Karpas-422 (cell line): Measurements from ENCODE around the gene NCMAP. TPM values are rescaled to one million over a fixed set of nuclear protein-coding genes. Genes with fewer than 3 reads are reported as not detected.
A peak's percentile ranks its signal among the peaks of the same experiment; 100 is the strongest.

Source experiments
- DNase-seq: peaks from one replicate; pipeline ENCODE4 v3.0.0-alpha.2; 2015
- H2AFZ ChIP-seq: fragments of 200-600 bp; sonication (generic); 2 replicates; pipeline ENCODE4 v1.6.1; 2014; ENCODE audit warnings: antibody characterized with exemption, low read length, mixed read lengths
- H3K27ac ChIP-seq: fragments of 200-600 bp; sonication (generic); 2 replicates; pipeline ENCODE4 v1.5.1; 2014; ENCODE audit warnings: mild to moderate bottlenecking, low read length, moderate library complexity
- H3K27me3 ChIP-seq: fragments of 200-600 bp; sonication (generic); 2 replicates; pipeline ENCODE4 v1.6.1; 2014; ENCODE audit warnings: low read length, mixed read lengths
- H3K36me3 ChIP-seq: fragments of 200-600 bp; sonication (generic); 2 replicates; pipeline ENCODE4 v1.6.1; 2014; ENCODE audit warnings: low read length, mixed read lengths; ENCODE audit not compliant: insufficient read depth
- H3K4me1 ChIP-seq: fragments of 200-600 bp; sonication (generic); 2 replicates; pipeline ENCODE4 v1.6.1; 2014; ENCODE audit warnings: mild to moderate bottlenecking, low read length, mixed read lengths
- H3K4me2 ChIP-seq: fragments of 200-600 bp; sonication (generic); 2 replicates; pipeline ENCODE4 v1.6.1; 2014; ENCODE audit warnings: low read length, low read depth, mild to moderate bottlenecking; ENCODE audit not compliant: poor library complexity, severe bottlenecking
- H3K4me3 ChIP-seq: fragments of 200-600 bp; sonication (generic); 2 replicates; pipeline ENCODE4 v1.5.1; 2014; ENCODE audit warnings: mild to moderate bottlenecking, antibody characterized with exemption, low read length, mixed read lengths
- H3K79me2 ChIP-seq: fragments of 200-600 bp; sonication (generic); 2 replicates; pipeline ENCODE4 v1.6.1; 2014; ENCODE audit warnings: mild to moderate bottlenecking, low read length, mixed read lengths
- H3K9ac ChIP-seq: fragments of 200-600 bp; sonication (generic); 2 replicates; pipeline ENCODE4 v1.6.0; 2014; ENCODE audit warnings: low read length
- H3K9me2 ChIP-seq: fragments of 200-600 bp; sonication (generic), shearing (Covaris generic); replicated peaks from 2 replicates; pipeline ENCODE4 v1.6.0; 2014; ENCODE audit warnings: mild to moderate bottlenecking, low read length, moderate library complexity; ENCODE audit not compliant: insufficient read depth
- H3K9me3 ChIP-seq: fragments of 300-700, 200-600 bp; sonication (generic); 2 replicates; pipeline ENCODE4 v1.6.1; 2014; ENCODE audit warnings: low read length, mixed read lengths
- H4K20me1 ChIP-seq: fragments of 200-600 bp; sonication (generic); 2 replicates; pipeline ENCODE4 v1.6.1; 2014; ENCODE audit warnings: mild to moderate bottlenecking, antibody characterized with exemption, low read length, low read depth; ENCODE audit not compliant: insufficient read depth
- total RNA-seq: library from RNA; depleted of rRNA; stranded (reverse); fragments of >200 nt; shearing (Covaris generic); gene quantifications from 2 replicates; pipeline ENCODE4 v1.2.3, GENCODE V29; 2014; ENCODE audit warnings: low replicate concordance

NCMAP gene
- total RNA-seq, 1 experiment from 2014 or later = not detected

DNA sequence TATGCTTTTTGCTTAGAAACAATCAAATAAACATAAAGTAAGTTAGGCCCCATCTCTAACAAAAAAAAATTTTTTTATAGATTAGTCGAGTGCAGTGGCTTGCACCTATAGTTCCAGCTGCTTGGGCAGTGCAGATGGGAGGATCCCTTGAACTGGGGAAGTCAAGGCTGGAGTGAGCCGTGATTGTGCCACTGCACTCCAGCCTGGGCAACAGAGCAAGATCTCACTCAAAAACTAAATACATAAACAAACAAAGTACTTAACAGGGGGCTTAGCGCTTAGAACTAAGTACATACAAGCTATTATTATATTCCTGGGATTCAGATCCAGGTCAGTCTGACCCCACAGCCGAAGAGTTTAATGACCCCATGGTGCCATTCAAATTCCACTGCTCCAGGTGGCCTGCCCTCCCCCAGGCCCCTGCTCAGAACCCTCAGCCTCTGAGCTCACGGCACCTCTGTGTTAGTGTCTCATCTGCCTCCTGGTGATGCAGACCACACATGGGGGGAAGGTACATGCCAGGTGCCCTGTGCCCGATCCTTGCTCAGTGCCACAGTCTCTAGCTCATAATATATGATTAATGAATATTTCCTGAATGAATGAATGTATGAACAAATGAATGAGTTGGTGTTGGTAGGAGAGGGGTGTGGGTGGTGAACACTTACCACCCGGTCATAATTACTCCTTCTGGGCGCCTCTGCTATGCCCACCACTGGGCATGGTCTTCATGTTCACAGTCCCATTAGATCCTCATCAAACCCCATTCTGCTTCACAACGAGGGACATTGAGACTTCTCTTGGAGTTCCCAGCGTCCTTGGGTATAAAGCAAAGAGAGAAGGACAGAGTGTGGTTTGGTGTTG is 14.6 kb downstream of the NCMAP start:
- H3K27ac ChIP-seq = no peak overlapping the region
- H3K4me2 ChIP-seq = no peak overlapping the region
- no peaks in the 10 kb centered on the region for H3K79me2 ChIP-seq
- peaks cover 7% of the 10 kb centered on the region for H3K4me1 ChIP-seq
- H4K20me1 ChIP-seq = no peaks in the 10 kb centered on the region
- no peaks in the 10 kb centered on the region for H3K36me3 ChIP-seq
- no peaks in the 10 kb centered on the region for H3K27me3 ChIP-seq
- no peaks in the 10 kb centered on the region for H3K9me3 ChIP-seq
- no peak overlapping the region for H3K9ac ChIP-seq
- no peaks in the 10 kb centered on the region for H3K9me2 ChIP-seq
- no peak overlapping the region for H3K4me3 ChIP-seq
- DNase-seq = no peak
- no peak overlapping the region for H2AFZ ChIP-seq

DNA sequence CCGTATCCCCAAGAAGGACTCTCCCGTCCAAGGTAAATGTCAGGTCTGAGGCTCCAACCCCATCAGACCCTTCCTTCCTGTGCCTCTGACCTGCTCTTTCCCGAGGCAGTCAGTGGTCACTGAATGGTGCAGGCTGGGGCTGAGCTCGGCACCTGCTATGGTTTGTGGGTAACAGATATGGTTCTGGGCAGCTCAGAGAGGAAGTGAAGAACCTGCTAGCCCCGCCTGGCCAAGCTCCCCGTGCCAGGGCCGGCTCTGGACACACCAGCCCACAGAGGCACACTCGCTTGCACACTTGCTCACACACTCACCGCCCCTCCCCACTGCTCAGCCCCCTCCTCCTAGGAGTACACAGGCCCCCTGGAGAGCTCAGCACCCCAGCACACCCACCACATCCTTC is 16.4 kb downstream of the NCMAP start:
- H3K4me1 ChIP-seq = peaks cover 7% of the 10 kb centered on the region
- DNase-seq = no peak

DNA sequence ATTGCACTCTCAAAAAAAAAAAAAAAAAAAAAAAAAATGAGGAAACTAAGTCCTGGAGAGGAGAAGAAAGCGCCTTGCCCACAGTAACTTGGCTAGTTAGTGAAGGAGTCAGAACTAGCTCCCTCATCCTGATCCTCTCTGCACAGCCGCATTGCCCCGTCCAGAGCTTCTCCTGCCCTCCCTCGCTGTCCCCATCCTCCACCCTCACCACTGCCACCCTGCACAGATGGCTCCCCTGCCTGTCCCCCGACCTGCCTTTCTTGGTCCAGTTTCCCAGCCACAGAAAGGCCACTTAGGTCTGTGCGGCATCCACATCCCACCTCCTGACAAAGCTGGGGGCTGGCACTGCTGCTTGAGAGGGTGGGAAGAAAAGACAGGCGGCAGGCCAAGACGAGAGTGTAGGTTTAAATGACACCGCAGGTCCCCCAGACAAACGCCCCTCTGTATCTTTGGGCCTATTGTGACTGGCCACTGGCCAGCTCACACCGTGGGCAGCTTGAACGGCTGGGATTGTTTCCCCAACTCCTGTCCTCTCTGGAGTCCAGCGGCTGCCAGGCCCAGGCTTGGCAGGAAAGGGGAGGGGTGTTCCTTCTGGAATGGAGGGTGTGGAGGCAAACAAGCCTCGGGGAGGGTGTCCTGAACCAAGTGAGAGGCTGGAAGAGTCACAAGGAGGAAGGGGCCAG is 20.2 kb downstream of the NCMAP start:
- no peaks in the 10 kb centered on the region for H3K9me3 ChIP-seq

More for the DNA sequence above, 16.4 kb downstream of the NCMAP start:
- peak overlapping the region; percentile 46 for H3K4me2 ChIP-seq
- H3K9me2 ChIP-seq = no peaks in the 10 kb centered on the region
- H3K9me3 ChIP-seq = no peaks in the 10 kb centered on the region
- H4K20me1 ChIP-seq = no peaks in the 10 kb centered on the region
- H3K4me3 ChIP-seq = peak overlapping the region; percentile 19; the same call in 1 of the 2 replicates
- H3K79me2 ChIP-seq = no peaks in the 10 kb centered on the region
- H3K36me3 ChIP-seq = no peaks in the 10 kb centered on the region
- H2AFZ ChIP-seq = peak overlapping the region; percentile 61; the same call in 1 of the 2 replicates
- H3K27ac ChIP-seq = no peak overlapping the region
- H3K27me3 ChIP-seq = no peaks in the 10 kb centered on the region
- peak overlapping the region; percentile 44; the same call in 1 of the 2 replicates for H3K9ac ChIP-seq

DNA sequence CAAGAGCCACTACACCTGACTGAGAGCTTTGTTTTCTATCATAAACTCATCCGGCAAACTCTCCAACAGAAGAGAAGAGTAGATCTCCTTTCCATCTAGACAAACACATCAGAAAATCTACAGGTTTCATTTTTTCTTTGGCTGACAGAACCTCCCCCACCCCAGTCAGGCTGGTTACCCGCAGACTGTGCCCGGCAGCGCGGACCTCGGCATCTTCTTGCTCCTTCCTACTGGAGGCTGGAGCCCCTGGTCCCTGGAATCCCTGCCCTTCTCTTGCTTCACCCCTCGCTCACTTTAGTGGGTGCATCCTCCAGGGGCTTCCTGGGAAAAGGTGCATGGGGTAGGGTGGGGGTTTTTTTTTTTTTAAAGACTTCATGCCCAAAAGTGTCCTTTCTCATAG is 23.0 kb downstream of the NCMAP start:
- Histone ChIP-seq H3K4me1 (no peaks in the 10 kb centered on the region), H3K27ac (no peak overlapping the region), H3K79me2 (no peaks in the 10 kb centered on the region), H3K27me3 (no peaks in the 10 kb centered on the region), H3K9me2 (no peaks in the 10 kb centered on the region), H4K20me1 (no peaks in the 10 kb centered on the region), H3K4me3 (no peak overlapping the region), H3K9ac (no peak overlapping the region), H3K9me3 (no peaks in the 10 kb centered on the region), H2AFZ (no peak overlapping the region), H3K4me2 (no peak overlapping the region), H3K36me3 (no peaks in the 10 kb centered on the region)
- DNase-seq = no peak

More for the DNA sequence above, 20.2 kb downstream of the NCMAP start:
- H3K4me1 ChIP-seq = peaks cover 7% of the 10 kb centered on the region
- no peaks in the 10 kb centered on the region for H3K36me3 ChIP-seq
- H3K4me2 ChIP-seq = no peak overlapping the region
- H3K27ac ChIP-seq = no peak overlapping the region
- no peaks in the 10 kb centered on the region for H3K9me2 ChIP-seq
- H3K27me3 ChIP-seq = no peaks in the 10 kb centered on the region
- H3K79me2 ChIP-seq = no peaks in the 10 kb centered on the region
- H3K4me3 ChIP-seq = no peak overlapping the region
- H3K9ac ChIP-seq = no peak overlapping the region
- DNase-seq = no peak
- no peak overlapping the region for H2AFZ ChIP-seq
- no peaks in the 10 kb centered on the region for H4K20me1 ChIP-seq

- no peak overlapping the region for H3K4me3 ChIP-seq
- no peak overlapping the region for H3K27ac ChIP-seq
These were observed 24.9 kb downstream of the NCMAP start for GRCh38 chr1:24580756-24581155.

DNA sequence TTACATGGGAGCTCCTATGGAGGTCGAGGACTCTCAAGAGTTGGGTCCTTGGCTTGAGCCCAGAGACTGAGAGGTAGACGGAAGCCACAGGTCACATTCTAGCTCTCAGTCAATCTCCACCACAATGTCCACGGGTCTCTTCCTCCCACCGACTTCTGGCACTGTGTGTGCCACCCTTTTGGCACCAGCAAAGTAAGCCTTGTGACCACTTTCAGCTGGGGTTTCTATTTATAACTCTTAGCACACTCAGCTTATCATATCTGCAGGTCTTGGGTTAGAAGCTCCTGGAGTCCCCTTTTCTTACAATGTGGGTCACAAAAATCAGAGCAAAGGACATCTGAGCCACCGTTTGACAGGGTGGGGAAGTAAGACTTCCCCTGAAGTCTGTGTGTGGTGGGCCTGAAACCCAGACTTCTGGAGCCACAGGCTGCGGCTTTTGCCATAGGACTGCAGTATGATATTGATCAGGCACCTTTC is 28.3 kb downstream of the NCMAP start:
- Histone ChIP-seq H3K4me3 (no peak overlapping the region), H3K27ac (no peak overlapping the region), H3K4me2 (no peak overlapping the region), H3K9me3 (no peaks in the 10 kb centered on the region), H3K36me3 (no peaks in the 10 kb centered on the region), H3K27me3 (0 out of 2 replicates have a peak, but pooled peaks cover 3% of the 10 kb centered on the region), H3K9ac (no peak overlapping the region), H3K79me2 (no peaks in the 10 kb centered on the region), H3K4me1 (no peaks in the 10 kb centered on the region), H2AFZ (no peak overlapping the region), H3K9me2 (no peaks in the 10 kb centered on the region), H4K20me1 (no peaks in the 10 kb centered on the region)
- no peak for DNase-seq

More at GRCh38 chr1:24580756-24581155, 24.9 kb downstream of the NCMAP start:
- Histone ChIP-seq H3K79me2 (no peaks in the 10 kb centered on the region), H4K20me1 (no peaks in the 10 kb centered on the region), H3K4me2 (no peak overlapping the region), H3K9me2 (no peaks in the 10 kb centered on the region), H3K9me3 (no peaks in the 10 kb centered on the region), H2AFZ (no peak overlapping the region), H3K27me3 (no peaks in the 10 kb centered on the region), H3K4me1 (no peaks in the 10 kb centered on the region), H3K9ac (no peak overlapping the region), H3K36me3 (no peaks in the 10 kb centered on the region)
- DNase-seq = no peak

DNA sequence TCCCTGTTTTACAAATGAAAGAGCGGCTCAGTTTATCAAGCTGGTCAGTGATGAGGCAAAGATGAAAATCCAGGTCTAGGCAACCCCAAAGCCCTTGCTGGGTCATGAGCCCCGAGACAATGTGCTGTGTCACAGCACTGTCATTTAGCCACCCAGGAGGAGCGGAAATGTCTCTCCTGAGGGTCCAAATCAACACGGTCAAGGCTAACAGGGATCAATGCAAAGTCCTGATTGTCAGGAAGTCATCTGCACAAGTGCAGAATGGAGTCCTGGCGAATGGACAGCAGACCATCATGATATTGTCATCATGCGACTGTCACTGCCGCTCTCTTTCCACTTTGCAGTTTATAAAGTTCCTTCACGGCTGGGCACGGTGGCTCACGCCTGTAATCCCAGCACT is 30.2 kb downstream of the NCMAP start:
- Histone ChIP-seq H3K27ac (no peak overlapping the region), H3K9me2 (no peaks in the 10 kb centered on the region), H3K9me3 (no peaks in the 10 kb centered on the region), H3K4me2 (no peak overlapping the region), H3K4me3 (no peak overlapping the region), H3K9ac (no peak overlapping the region), H3K4me1 (no peaks in the 10 kb centered on the region), H2AFZ (no peak overlapping the region), H3K27me3 (0 out of 2 replicates have a peak, but pooled peaks cover 3% of the 10 kb centered on the region), H4K20me1 (no peaks in the 10 kb centered on the region), H3K79me2 (no peaks in the 10 kb centered on the region), H3K36me3 (no peaks in the 10 kb centered on the region)
- DNase-seq = no peak
